H9 (cell line): ENCODE data around the gene RADIL. TPM values are rescaled to one million over a fixed set of nuclear protein-coding genes. Genes with fewer than 3 reads are reported as not detected.

Experiments used
- DNase-seq: peaks from one replicate; pipeline ENCODE4 v3.0.0-alpha.2; 2017
- H2AFZ ChIP-seq: one replicate; pipeline ENCODE4 v1.6.1; 2013; ENCODE audit warnings: mild to moderate bottlenecking, low read length, control low read depth, moderate library complexity
- H2AK5ac ChIP-seq: 2 replicates; pipeline ENCODE4 v1.6.1; 2013; ENCODE audit warnings: low read length, control low read depth, mixed read lengths; ENCODE audit not compliant: insufficient read length
- H2BK120ac ChIP-seq: one replicate; pipeline ENCODE4 v1.6.1; 2013; ENCODE audit warnings: low read depth, mild to moderate bottlenecking, low read length, control low read depth, inconsistent platforms; ENCODE audit not compliant: poor library complexity, severe bottlenecking
- H2BK12ac ChIP-seq: 2 replicates; pipeline ENCODE4 v1.6.1; 2013; ENCODE audit warnings: low read length, control low read depth, mixed read lengths, low read depth; ENCODE audit not compliant: insufficient read length
- H2BK15ac ChIP-seq: 2 replicates; pipeline ENCODE4 v1.6.1; 2013; ENCODE audit warnings: low read depth, low read length, control low read depth
- H2BK20ac ChIP-seq: one replicate; pipeline ENCODE4 v1.6.1; 2013; ENCODE audit warnings: low read depth, mild to moderate bottlenecking, low read length, control low read depth, inconsistent platforms; ENCODE audit not compliant: poor library complexity, severe bottlenecking
- H2BK5ac ChIP-seq: 2 replicates; pipeline ENCODE4 v1.6.1; 2013; ENCODE audit warnings: low read length, control low read depth, mixed read lengths; ENCODE audit not compliant: insufficient read length
- H3K14ac ChIP-seq: 2 replicates; pipeline ENCODE4 v1.6.1; 2013; ENCODE audit warnings: low read length, control low read depth; ENCODE audit not compliant: insufficient read depth
- H3K18ac ChIP-seq: 2 replicates; pipeline ENCODE4 v1.6.1; 2013; ENCODE audit warnings: low read depth, mild to moderate bottlenecking, mixed read lengths, low read length, control low read depth; ENCODE audit not compliant: insufficient read length
- H3K23ac ChIP-seq: 2 replicates; pipeline ENCODE4 v1.6.1; 2013; ENCODE audit warnings: low read length, control low read depth, mixed read lengths, low read depth; ENCODE audit not compliant: insufficient read length
- H3K23me2 ChIP-seq: 2 replicates; pipeline ENCODE4 v1.6.1; 2013; ENCODE audit warnings: low read depth, mild to moderate bottlenecking, mixed read lengths, low read length, control low read depth; ENCODE audit not compliant: insufficient read length, poor library complexity, severe bottlenecking
- H3K27ac ChIP-seq: 2 replicates; pipeline ENCODE4 v1.5.1; 2013; ENCODE audit warnings: low read length, control low read depth, mixed read lengths, low read depth; ENCODE audit not compliant: insufficient read length
- H3K27me3 ChIP-seq: 2 replicates; pipeline ENCODE4 v1.6.1; 2013; ENCODE audit warnings: low read length, control low read depth, inconsistent platforms; ENCODE audit not compliant: insufficient read depth
- H3K4ac ChIP-seq: 2 replicates; pipeline ENCODE4 v1.6.1; 2013; ENCODE audit warnings: low read depth, mild to moderate bottlenecking, control low read depth, inconsistent platforms, low read length, moderate library complexity
- H3K4me1 ChIP-seq: 2 replicates; pipeline ENCODE4 v1.6.1; 2013; ENCODE audit warnings: low read length, control low read depth, inconsistent platforms; ENCODE audit not compliant: insufficient read depth
- H3K4me2 ChIP-seq: 2 replicates; pipeline ENCODE4 v1.6.1; 2013; ENCODE audit warnings: low read length, control low read depth, mixed read lengths; ENCODE audit not compliant: insufficient read length, insufficient read depth
- H3K56ac ChIP-seq: 2 replicates; pipeline ENCODE4 v1.6.1; 2013; ENCODE audit warnings: low read depth, mild to moderate bottlenecking, mixed read lengths, low read length, control low read depth; ENCODE audit not compliant: insufficient read length
- H3K79me1 ChIP-seq: 2 replicates; pipeline ENCODE4 v1.6.1; 2013; ENCODE audit warnings: low read depth, mild to moderate bottlenecking, moderate library complexity, low read length, control low read depth, inconsistent platforms; ENCODE audit not compliant: insufficient read depth, poor library complexity, severe bottlenecking
- H3K79me2 ChIP-seq: 2 replicates; pipeline ENCODE4 v1.6.1; 2013; ENCODE audit warnings: low read length, control low read depth, inconsistent platforms; ENCODE audit not compliant: insufficient read depth
- H3K9ac ChIP-seq: 2 replicates; pipeline ENCODE4 v1.6.1; 2013; ENCODE audit warnings: low read length, control low read depth, mixed read lengths; ENCODE audit not compliant: insufficient read length; ENCODE audit errors: extremely low read depth
- H3K9me3 ChIP-seq: one replicate; pipeline ENCODE4 v1.6.1; 2013; ENCODE audit warnings: low read depth, low read length, inconsistent platforms; ENCODE audit not compliant: control insufficient read depth
- H3T11ph ChIP-seq: one replicate; pipeline ENCODE4 v1.6.1; 2013; ENCODE audit warnings: mild to moderate bottlenecking, low read length, control low read depth, inconsistent platforms
- H4K20me1 ChIP-seq: one replicate; pipeline ENCODE4 v1.6.1; 2013; ENCODE audit not compliant: control insufficient read depth, insufficient read length, insufficient read depth
- H4K5ac ChIP-seq: 2 replicates; pipeline ENCODE4 v1.6.1; 2013; ENCODE audit warnings: low read depth, mild to moderate bottlenecking, mixed read lengths, low read length, control low read depth; ENCODE audit not compliant: insufficient read length
- H4K8ac ChIP-seq: replicated peaks from 2 replicates; pipeline ENCODE4 v1.6.1; 2013; ENCODE audit warnings: low read length, control low read depth, mixed read lengths, low read depth; ENCODE audit not compliant: insufficient read length
- H4K91ac ChIP-seq: 2 replicates; pipeline ENCODE4 v1.6.1; 2013; ENCODE audit warnings: low read depth, mild to moderate bottlenecking, moderate library complexity, mixed read lengths, low read length, control low read depth; ENCODE audit not compliant: insufficient read length
- H3K27ac Mint-ChIP-seq, 3 experiments: 2 replicates in 2 of 3; 3 replicates in 1 of 3; pipeline ENCODE4 v1.8.0; 2020 to 2021; ENCODE audit warnings: mixed read lengths in 3 of 3, mild to moderate bottlenecking in 1 of 3, moderate library complexity in 1 of 3
- H3K27me3 Mint-ChIP-seq: 2 replicates; pipeline ENCODE4 v1.8.0; 2021; ENCODE audit warnings: low read depth, mild to moderate bottlenecking, moderate library complexity, mixed read lengths
- H3K36me3 Mint-ChIP-seq, 3 experiments: 2 replicates in 2 of 3; 3 replicates in 1 of 3; pipeline ENCODE4 v1.8.0; 2020 to 2021; ENCODE audit warnings: low read depth in 3 of 3, mixed read lengths in 3 of 3; ENCODE audit not compliant: insufficient read depth in 1 of 3
- H3K4me1 Mint-ChIP-seq, 2 experiments: 2 replicates each; pipeline ENCODE4 v1.8.0; 2020; ENCODE audit warnings: mixed read lengths in 2 of 2
- H3K4me3 Mint-ChIP-seq, 2 experiments: 2 replicates in 1 of 2; 3 replicates in 1 of 2; pipeline ENCODE4 v1.8.0; 2020 to 2021; ENCODE audit warnings: mild to moderate bottlenecking in 2 of 2, mixed read lengths in 2 of 2, moderate library complexity in 1 of 2
- H3K9me3 Mint-ChIP-seq, 2 experiments: 2 replicates in 1 of 2; 3 replicates in 1 of 2; pipeline ENCODE4 v1.8.0; 2020; ENCODE audit warnings: mild to moderate bottlenecking in 2 of 2, mixed read lengths in 2 of 2, moderate library complexity in 1 of 2
- CTCF ChIP-seq: fragments of 200-600 bp; sonication (generic); conservative IDR thresholded peaks from 3 replicates; pipeline ENCODE4 v1.8.0; 2021; ENCODE audit warnings: antibody characterized with exemption, mild to moderate bottlenecking
- WGBS: extraction: QIAGEN DNeasy Blood & Tissue Kit; methylation state at CpG from one replicate; pipeline ENCODE4 v1.1.7; 2013; ENCODE audit warnings: missing lambda C conversion rate, low lambda C conversion rate, mixed read lengths; ENCODE audit not compliant: insufficient read length; ENCODE audit errors: extremely low coverage; 5-methylcytosine and 5-hydroxymethylcytosine counted together
- total RNA-seq: library from RNA; stranded (reverse); gene quantifications from 2 replicates; pipeline ENCODE4 v1.2.1, GENCODE V29; 2021

Gene RADIL
- total RNA-seq, 1 experiment from 2014 or later: 4.7 TPM

GRCh38 chr7:4868493-4868892 is 15.0 kb downstream of the RADIL start:
- H3K4me1 ChIP-seq: no peaks in the 10 kb centered on the region
- no peaks in the 10 kb centered on the region for H3K9me3 ChIP-seq
- H3K4me2 ChIP-seq: no peak overlapping the region
- Mint-ChIP-seq H3K9me3 (peaks cover 2 to 4% of the 10 kb centered on the region in 2 experiments; a peak in 3 of 5 replicates), H3K4me3 (no peak overlapping the region), H3K27me3 (peaks cover 6% of the 10 kb centered on the region), H3K36me3 (peaks cover 0 to 1% (median 0%) of the 10 kb centered on the region in 3 experiments; a peak in 2 of 7 replicates), H3K27ac (no peak overlapping the region), H3K4me1 (peaks cover 9 to 20% of the 10 kb centered on the region in 2 experiments)
- no peak overlapping the region for H2BK12ac ChIP-seq
- no peak overlapping the region for H4K8ac ChIP-seq
- H3K79me1 ChIP-seq: no peaks in the 10 kb centered on the region
- H3K79me2 ChIP-seq: no peaks in the 10 kb centered on the region
- H2AFZ ChIP-seq: no peak overlapping the region
- DNase-seq: no peak
- H2BK5ac ChIP-seq: no peak overlapping the region
- H2AK5ac ChIP-seq: no peak overlapping the region
- H2BK120ac ChIP-seq: no peak overlapping the region
- no peak overlapping the region for H4K91ac ChIP-seq
- no peak overlapping the region for H3K4ac ChIP-seq
- no peaks in the 10 kb centered on the region for H4K20me1 ChIP-seq
- H3T11ph ChIP-seq: no peak overlapping the region
- H3K14ac ChIP-seq: no peak overlapping the region
- no peaks in the 10 kb centered on the region for H3K23me2 ChIP-seq
- H3K18ac ChIP-seq: no peak overlapping the region
- no peak overlapping the region for H3K23ac ChIP-seq
- no peak overlapping the region for H3K27ac ChIP-seq
- TF ChIP-seq CTCF: no peak
- no peak overlapping the region for H3K9ac ChIP-seq
- H2BK15ac ChIP-seq: no peak overlapping the region
- H2BK20ac ChIP-seq: no peak overlapping the region
- no peak overlapping the region for H3K56ac ChIP-seq
- no CpG with 5 or more reads among the region's 5 CpGs for WGBS
- H3K27me3 ChIP-seq: no peaks in the 10 kb centered on the region
- H4K5ac ChIP-seq: no peak overlapping the region
